Measurements from ENCODE around the gene HPGDS. TPM values are rescaled to one million over a fixed set of nuclear protein-coding genes. Genes with fewer than 3 reads are reported as not detected.
"Not testable (repeated sequence)": the region's sequence is repeated elsewhere in the genome, so short reads cannot be mapped to it uniquely, and the experiment has no call there.

HPGDS gene
- polyA plus RNA-seq, 1 donor, result 5.5 TPM

DNA sequence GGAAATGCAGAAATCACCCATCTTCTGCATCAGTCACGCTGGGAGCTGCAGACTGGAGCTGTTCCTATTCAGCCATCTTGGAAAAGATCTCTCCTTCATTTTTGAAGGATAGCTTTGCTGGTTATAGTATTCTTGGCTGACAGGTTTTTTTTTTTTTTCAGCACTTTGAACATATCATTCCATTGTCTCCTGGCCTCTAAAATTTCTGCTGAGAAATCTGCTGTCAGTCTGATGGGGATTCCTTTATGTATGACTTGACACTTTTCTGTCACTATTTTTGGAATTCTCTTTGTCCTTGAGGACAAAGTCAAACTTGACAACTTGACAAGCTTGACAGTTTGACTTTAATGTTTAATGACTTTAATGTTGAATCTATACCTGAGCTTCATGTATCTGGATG, 16.8 kb downstream of the HPGDS start:
- DNase-seq (ENCODE audit: low read depth), result no peak

DNA sequence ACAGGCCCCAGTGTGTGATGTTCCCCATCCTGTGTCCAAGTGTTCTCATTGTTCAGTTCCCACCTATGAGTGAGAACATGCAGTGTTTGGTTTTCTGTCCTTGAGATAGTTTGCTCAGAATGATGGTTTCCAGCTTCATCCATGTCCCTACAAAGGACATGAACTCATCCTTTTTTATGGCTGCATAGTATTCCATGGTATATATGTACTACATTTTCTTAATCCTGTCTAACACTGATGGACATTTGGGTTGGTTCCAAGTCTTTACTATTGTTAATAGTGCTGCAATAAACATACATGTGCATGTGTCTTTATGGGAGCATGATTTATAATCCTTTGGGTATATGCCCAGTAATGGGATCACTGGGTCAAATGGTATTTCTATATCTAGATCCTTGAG, 22.7 kb downstream of the HPGDS start:
- not testable (repeated sequence) for DNase-seq (ENCODE audit: low read depth)

DNA sequence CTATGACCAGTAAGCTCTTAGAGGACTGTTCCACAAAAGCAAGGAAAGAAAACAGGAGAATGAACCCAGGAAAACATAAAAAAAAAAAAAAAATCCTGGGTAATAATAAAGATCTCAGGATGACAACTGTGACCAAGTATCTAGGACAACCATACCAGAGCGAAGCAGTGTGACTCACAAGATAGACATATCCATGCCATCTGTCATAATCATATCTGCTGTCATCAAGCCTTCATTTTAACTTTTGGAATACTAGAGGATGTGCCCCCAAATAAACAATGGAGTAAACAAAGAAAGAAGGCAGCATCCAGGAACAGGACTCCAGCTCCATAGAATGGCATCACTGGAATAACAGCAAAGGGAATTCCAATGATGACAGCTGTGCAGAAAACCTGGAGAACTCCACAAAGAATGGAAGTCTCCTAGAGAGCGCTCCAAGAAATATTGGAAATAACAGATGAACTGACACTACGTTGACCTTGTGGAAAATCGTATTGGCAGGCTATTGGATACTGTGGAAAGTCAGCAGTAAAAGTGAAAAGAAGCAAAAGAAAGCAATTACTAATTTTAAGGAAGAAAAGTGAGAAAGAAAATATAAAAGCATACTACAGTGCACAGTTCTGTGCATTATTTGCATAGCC, 35.3 kb downstream of the HPGDS start:
- DNase-seq (ENCODE audit: low read depth), result peak; percentile 58

DNA sequence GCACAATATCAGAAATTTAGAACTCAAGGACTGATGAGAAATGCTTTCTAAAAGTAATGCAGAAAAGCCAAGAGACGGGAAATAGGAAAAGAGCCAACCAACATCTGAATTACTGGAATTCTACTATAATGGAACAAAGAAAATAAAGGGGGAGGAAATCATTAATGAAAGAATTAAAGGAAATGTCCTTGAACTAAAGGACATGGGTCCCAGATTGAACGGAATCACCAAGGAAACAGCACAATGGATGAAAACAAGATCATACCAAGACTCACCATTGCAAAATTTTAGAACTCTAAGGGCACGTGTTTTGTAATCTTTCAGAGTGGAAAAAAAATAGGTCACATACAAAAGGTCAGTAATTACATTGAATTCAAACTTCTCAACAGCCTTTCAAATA, 35.9 kb downstream of the HPGDS start:
- no peak for DNase-seq (ENCODE audit: low read depth)

DNA sequence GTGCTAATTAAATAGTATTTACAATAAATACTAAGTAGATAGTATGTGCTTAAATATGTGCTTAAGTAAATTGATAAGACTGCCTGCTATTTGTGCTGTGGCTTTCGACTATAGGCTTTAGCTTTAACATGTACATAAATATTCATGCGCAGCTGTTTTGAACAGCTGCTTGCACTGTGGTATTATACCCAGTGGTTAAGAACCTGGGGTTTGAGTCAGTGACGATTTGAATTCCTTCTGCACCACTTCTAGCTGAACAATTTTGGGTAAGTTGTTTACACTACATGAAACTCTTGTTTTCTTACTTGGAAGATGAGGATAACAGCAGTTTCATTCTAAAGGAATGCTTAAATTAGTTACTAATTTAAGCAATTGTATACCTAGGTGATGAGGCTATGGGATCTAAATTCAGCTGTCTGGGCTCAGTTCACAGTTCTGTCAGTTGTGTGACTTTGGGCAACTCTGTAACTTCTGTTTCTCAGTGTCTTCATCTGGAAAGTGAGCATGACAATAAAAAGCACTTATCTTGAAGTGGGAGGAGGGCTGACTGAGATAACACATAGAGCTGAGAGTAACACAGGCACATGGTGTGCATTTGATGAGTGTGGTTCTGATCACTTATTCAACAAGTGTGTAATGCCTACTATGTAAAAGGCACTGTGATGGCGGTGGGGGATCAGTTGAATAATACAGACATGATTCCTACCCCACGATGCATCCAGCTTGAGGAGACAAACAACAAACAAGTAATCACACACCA, 37.0 kb downstream of the HPGDS start:
- no peak for DNase-seq (ENCODE audit: low read depth)

DNA sequence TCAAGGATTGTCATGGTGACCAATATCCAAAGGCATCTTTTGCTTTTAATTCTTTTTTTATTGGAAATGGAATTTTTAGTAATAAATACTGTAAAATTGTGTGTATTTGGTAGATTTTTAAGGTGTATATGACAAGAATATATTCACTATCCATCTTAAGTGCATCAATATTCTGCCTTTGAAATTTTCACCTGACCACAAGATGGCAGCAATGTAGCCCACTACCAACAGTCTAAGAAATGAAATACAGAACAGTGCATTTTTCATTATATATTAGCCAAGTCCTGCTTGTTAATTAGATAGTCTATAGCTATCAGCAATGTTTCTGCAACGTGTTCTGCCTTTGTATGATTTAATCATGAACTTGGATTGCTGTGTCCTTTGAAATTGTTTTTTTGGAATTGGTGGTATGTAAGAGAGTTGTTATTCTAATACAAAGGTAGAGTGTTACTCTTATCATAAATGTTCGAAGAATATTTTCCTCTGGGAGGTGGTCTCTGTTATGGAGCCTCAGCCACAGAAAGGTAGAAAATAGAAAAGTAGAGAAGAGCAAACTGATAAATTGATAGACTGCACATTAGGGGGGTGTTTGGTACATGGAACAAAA, 38.2 kb downstream of the HPGDS start:
- no peak for DNase-seq (ENCODE audit: low read depth)

DNA sequence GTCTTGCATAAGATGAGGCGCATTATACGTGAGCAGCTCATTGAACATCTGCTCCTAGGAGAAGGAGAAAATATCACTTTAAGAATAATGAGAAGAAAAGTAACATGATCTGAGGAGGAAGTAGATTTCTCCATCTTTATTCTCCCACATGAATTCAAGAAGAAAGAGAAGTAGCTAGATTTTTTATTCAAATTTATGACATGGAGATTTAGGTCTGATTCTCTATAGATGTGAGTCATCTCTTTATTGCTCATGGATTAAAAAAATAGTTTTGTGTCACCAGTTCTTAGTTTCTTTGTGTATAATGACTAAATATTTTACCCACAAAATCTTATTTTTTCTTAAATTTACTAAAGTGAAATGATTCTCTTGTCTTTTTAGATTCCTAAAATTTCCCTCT, 40.4 kb downstream of the HPGDS start:
- DNase-seq (ENCODE audit: low read depth), result no peak

DNA sequence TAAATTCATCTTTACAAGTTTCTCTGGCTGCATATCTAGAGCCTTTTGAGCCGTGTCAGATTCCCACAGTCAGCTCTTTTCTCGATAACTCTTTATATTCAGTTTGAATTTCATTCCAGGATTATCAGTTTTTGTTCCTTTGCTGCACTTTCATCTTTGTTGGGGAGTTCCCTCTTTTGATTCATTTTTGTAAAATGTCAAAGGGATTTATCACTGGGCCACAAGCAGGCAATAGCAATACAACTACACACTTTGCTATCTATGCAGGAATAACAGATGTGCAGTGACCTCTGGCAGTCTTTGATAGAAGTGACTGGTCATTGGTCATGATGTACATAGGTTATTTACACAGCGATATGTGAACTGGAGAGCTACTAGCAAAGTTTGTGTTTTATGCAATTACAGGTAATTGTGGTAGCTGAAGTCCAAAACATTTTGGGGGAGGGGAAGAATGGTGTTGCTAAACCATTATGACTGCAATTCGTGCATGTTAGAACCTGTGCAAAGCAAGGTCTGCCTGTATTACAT, 43.8 kb downstream of the HPGDS start:
- no peak for DNase-seq (ENCODE audit: low read depth)

DNA sequence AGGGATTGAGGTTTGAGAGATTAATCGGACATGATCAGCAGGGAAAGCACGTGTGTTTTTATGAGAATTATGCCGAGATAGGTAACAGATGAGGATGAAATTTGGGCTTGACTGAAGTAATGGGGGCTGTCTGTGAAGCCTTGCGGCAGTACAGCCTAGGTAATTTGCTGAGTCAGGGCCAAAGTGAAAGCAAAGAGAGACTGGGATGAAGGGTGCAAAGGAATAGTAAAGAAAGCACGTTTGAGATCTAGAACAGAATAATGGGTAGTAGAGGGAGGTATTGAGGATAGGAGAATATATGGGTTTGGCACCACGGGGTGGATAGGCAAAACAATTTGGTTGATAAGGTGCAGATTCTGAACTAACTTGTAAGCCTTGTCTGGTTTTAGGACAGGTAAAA, 47.2 kb downstream of the HPGDS start:
- not testable (repeated sequence) for DNase-seq (ENCODE audit: low read depth)

DNA sequence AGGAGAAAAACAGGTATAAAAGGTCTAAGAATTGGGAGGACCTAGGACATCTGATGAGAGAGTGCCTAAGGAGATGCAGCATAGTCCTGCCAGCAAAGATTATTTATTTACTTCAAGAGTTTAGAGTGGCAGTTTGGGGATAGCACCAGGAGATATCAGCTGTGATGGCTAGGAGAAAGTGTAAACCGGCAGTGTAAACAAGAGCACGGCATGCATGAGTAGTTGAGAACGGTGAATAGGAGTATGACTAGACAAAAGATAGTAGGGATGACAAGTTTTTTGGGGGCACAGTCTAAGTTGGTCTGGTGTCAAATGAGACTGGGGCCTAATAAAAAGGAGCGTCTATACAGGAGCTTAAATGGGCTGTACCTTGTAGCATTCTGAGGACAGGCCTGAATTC, 48.7 kb downstream of the HPGDS start:
- not testable (repeated sequence) for DNase-seq (ENCODE audit: low read depth)

DNA sequence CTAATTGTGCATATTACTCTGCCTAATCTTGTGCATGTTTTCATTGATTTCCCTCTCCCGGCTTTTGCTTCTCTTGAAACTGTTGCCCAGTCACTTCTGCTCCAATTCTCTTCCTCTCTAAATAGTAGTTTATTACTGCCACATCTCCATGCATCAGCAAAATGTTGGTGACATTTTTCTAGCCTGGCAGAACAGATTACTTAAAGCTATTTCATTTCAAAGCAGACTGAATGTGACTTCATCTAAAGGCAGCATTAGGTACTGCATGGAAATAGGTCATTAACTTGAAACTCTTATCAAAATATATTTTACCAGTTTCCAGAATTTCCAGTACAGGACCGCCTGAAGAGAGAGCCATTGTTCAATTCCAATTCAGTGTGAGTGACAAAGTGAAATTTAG, 52.4 kb downstream of the HPGDS start:
- DNase-seq (ENCODE audit: low read depth), result no peak

DNA sequence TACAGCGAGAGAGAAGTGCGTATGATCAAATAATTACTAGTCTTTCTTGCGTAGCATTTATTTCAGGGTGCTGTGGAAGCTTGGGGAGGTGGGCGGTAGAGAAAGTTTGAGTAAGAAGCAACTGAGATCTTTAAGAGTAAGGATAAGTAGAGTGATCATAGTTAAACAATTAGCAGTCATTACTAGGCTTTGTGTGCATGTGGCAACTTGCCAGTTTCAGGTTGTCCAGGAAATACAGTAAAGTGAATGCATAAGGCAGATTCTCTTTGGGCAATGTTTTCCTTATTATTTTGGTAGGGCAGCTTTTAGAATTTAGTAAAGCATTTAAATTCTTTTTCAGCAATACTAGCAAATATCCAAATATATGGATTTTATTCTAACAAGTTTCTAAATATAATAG, 57.0 kb downstream of the HPGDS start:
- DNase-seq (ENCODE audit: low read depth), result no peak

DNA sequence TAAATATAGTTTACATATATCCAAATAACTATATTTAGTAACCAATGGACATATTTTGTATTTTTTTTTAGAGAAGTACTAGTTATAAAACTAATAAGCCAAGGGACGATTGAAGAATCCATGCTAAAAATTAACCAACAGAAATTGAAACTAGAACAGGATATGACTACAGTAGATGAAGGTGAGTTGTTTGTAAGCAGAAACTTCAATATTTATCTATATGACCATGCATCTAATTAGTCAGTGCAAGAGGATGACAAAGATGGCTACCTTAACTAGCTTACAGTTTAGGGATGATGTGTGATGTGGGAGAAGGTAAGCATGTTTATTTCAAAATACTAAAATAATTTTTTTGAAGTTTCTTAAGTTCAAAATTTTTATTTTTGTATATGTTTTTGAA, 57.7 kb downstream of the HPGDS start:
- DNase-seq (ENCODE audit: low read depth), result no peak

DNA sequence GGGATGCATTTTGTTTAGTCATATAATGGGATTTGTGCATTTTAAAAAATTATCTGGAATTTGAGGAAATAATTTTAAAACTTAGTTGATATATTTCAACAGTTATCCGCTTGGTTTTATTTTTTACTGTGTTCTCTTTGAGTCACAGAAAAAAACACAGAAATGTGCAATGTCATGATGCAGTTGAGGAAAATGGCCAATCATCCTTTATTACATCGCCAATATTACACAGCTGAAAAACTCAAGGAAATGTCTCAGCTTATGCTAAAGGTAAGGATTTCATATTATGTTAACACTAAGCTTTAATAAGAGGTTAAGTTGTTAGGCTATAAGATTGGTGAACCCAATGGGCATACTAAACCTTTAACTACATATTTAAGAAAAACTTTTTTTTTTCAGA, 63.9 kb downstream of the HPGDS start:
- no peak for DNase-seq (ENCODE audit: low read depth)

DNA sequence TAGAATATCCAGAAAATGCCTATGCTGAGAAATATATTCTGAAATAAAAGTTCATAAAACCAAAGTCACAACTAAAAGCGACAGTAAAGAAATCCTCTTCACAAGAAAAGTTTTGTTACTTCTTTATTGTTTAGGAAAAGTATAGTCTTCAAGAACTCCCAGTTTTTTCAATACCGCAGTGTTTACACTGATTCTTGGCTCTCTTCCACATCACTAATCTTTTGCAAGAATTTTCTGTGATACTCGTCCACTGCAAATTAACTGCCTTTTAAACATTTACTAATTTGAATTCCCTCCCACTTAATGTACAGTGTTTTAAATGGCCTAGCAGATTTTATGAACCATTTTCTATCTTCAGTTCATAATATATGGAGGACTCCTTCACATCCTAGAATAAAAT, 65.1 kb downstream of the HPGDS start:
- DNase-seq (ENCODE audit: low read depth), result no peak

DNA sequence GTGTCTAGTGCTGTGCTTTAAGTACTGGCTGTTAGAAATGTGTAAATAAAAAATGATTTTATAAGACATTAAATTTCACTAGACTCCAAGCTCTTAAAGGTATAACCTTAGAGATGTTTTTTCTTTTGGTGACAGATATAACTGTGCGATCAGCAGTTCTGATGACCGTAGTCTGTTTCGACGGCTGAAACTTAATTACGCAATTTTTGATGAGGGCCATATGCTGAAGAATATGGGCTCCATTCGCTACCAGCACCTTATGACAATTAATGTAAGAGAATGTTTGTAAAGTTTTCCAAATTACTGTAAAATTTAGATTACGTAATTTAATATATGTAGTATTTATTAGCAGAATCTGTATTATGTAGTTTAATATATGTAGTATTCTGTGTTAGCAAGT, 66.4 kb downstream of the HPGDS start:
- DNase-seq (ENCODE audit: low read depth), result no peak

DNA sequence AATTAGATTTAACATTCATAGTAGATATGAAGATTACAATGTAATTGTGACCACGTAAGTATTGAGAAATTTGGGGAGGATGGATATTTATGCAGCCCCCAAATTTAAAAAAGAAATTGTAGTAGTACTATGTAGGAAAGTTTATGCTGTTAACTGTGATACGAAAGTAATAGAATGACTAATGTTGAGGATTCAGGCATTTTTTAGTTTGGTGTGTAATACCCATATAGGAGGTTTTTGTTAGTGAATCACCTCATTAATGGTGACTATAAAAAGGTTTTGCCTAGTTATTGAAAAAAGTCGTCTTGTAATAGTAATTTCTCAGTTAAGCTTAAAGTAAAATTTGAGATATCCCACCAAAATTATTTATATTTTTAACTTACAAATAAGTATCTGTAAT, 67.7 kb downstream of the HPGDS start:
- DNase-seq (ENCODE audit: low read depth), result no peak

DNA sequence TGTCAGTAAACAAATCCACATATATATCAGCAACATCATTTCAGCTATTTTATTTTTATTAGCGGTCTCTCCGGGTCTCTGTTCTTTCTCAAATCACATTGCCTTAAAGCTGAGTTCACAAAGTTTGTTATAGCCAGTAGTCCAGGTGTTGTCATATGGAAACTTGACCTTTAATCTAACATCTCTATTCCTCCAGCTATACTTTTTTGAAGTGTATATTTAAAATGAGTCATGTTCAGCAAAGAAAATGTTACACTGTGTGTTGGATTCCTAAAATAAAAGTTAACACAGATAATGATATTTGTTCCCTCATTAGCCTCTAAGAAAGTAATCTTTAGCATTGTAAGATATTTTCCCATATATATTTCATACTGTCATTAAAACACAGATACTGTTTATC, 71.4 kb downstream of the HPGDS start:
- DNase-seq (ENCODE audit: low read depth), result no peak

DNA sequence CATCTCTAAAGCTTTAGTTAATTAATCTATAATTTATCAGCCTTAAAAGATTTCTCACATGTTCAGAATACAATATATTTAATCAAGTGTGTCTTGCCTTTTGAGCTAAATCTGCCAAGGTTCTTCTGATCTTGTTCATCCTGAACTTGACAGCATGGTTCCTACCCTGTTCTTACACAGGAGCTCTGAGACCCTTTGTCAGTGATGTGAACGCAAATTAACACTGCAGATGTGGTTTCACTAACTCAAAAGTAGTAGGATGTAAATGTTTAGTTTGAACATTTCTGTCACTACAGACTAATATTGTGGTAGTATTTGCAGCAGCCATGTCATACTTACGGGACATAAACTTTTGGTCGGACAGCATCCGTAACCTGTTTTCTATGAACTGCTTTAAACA, 75.6 kb downstream of the HPGDS start:
- DNase-seq (ENCODE audit: low read depth), result no peak

DNA sequence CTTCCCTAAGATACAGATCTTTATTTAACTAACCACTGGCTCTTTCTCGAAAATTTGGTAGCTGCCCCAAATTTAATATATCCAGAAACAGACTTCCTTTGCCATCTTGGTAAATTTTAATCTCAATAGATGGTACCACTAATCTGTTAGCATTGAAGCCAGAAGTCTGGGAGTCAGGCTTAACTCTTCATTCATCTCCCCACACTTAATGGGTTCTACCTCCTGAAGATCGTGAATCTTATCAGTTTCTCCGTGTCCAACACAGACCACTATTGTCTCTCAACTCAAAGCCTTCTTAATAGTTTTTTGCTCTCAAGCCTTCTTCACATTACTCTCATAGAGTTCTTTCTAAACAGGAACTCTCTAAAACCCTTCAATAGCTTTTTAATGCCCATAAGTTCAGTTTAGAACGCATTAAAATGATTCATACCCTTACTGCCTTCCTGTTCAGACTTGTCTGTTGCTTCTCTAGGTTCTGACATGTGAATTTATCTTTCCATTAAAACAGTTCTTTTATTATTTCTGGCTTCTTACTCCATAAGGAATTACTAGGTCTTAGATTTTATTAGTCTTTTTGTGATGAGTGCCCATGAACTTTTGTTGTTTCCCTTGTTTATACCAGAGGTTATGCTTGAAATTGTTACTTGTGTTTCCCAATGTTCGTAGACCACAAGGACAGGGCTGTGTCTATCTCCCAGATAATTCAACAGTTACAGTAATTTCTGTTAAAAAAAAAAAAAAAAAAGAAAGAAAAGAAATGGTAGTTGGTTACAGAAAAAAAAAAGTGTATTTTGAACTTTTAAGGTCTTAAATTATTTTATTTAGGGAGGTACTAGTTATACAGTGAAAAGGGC, 80.2 kb downstream of the HPGDS start:
- DNase-seq (ENCODE audit: low read depth), result no peak

DNA sequence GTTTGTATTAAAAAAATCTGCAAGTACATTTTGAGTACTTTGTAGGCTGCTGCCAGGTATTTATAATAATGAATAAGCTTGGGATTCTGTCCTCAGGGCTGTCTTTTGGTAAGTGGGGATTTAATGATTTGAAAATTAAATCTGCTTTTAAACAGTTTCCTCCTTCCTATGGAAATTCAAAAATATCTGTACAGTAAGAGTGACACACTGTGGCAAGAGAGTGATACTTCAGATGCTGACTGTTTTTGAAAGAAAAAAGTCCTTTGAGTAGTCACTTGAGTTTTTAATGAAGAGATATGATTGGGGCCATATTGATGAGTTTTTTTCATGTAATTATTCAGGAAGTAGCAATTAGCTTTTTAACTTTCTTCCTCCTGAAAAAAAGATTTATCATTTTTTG, 85.8 kb downstream of the HPGDS start:
- DNase-seq (ENCODE audit: low read depth), result no peak

DNA sequence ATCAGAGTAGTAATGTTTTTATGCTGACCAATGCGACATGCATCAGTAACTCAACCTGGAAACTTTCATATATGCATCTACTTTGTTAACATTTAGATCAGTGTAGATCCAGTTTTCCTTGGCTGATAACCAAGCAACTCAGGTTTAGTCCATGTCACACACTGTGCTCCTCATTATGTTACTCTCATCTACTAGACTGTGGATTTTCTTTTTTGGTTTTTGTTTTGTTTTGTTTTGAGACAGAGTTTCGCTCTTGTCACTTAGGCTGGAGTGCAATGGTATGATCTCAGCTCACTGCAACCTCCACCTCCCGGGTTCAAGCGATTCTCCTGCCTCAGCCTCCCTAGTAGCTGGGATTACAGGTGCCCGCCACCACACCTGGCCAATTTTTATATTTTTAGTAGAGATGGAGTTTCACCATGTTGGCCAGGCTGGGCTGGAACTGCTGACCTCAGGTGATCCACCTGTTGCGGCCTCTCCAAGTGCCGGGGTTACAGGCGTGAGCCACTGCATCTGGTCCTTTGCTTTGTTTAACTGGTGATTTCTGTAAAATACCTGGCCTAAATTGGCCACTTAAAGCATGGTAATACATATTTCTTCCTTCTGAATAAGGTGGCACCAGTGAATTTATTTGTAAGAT, 86.4 kb downstream of the HPGDS start:
- DNase-seq (ENCODE audit: low read depth), result no peak
